T-helper 2 cell (primary cell): ENCODE measurements around the gene IGDCC3.

ENCODE experiments used
- DNase-seq, 5 experiments: peaks; one replicate each; pipeline versions ENCODE4 v3.0.0 to v3.0.0-alpha.2; 2012 to 2022

The IGDCC3 gene

DNA sequence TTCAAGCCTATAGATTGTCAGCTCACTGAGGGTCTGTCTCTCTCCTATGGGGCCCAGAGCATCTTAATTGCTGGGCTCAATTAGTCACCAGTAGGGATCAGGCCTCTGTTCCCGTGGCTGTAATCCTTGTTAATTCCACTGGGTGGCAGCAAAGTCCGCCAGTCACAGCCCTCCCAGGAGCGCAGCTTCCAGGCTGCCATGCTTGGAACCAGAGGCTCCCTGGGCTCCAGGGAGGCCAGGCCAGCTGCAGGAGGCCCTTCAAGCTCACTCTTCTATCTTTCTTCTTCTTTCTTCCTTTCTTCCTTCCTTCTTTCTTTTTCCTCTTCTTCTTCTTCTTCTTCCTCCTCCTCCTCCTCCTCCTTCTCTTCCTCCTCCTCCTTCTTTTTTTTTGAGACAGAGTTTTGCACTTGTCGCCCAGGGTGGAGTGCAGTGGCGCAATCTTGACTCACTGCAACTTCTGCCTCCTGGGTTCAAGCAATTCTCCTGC is 58.9 kb downstream of the IGDCC3 start:
- peak; percentile 43 to 67 (median 64) for DNase-seq

DNA sequence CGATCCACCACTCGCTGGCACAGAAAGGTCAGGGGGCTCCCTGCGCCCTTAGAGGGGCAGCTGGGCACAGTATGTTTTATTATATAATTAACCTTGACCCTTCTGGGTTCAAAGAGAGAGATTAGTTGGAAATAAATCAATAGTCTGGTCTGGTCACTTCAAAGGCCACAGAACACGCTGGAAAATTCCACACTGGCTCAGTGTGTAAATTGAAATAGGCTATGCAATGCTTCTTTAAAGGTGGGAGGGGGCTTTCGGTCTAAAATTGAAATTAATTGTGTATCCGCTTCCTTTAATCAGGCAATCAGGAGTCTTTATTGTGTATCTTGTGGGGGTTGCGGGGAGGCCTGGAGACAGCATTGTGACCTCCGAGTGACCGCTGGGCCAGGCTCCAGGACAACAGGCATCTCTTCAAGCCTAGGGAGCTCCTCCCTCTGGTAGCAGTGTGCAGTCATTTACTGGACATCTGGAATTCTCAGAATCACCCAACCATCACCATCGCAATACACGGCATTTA is 65.3 kb downstream of the IGDCC3 start:
- DNase-seq: no peak

DNA sequence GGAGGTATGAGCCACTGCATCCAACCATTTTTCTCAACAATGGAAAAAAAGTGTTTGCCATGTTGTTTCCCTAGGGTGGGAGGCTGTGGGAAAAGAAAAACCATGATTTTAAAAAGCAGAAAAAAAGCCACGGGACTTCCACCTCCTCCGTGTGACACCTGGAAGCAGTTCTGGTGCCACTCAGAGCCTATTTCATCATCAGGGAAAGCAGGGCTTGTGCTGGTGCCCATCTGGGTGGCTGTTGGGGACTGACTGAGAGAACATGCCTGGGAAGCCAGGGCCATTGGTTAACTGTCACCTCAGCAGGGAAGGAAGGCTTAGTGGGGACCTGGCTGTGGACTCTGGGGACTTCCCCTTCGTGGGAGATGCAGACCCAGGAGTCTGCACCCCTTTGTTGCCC is 66.0 kb downstream of the IGDCC3 start:
- no peak for DNase-seq

- DNase-seq: no peak
Observed at GRCh38 chr15:65310431-65311137, 67.2 kb downstream of the IGDCC3 start.

- no peak for DNase-seq
Observed at GRCh38 chr15:65309882-65310418, 67.9 kb downstream of the IGDCC3 start.

DNA sequence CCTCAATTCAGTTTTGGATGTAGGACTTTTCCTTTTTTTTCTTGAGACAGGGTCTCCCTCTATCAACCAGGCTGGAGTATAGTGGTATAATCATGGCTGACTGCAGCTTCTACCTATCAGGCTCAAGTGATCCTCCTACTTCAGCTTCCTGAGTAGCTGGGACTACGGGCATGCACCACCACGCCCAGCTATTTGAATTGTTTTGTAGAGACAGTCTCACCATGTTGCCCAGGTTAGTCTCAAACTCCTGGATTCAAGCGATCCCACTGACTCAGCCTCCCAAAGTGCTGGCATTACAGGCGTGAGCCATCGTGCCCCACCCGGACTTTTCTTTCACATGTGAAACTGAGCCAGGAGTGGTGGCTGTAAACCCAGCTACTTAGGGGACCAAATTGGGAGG is 69.8 kb downstream of the IGDCC3 start:
- DNase-seq: no peak

GRCh38 chr15:65306551-65306950 is 71.3 kb downstream of the IGDCC3 start:
- DNase-seq: no peak

GRCh38 chr15:65305776-65306175 is 72.0 kb downstream of the IGDCC3 start:
- DNase-seq: no peak

DNA sequence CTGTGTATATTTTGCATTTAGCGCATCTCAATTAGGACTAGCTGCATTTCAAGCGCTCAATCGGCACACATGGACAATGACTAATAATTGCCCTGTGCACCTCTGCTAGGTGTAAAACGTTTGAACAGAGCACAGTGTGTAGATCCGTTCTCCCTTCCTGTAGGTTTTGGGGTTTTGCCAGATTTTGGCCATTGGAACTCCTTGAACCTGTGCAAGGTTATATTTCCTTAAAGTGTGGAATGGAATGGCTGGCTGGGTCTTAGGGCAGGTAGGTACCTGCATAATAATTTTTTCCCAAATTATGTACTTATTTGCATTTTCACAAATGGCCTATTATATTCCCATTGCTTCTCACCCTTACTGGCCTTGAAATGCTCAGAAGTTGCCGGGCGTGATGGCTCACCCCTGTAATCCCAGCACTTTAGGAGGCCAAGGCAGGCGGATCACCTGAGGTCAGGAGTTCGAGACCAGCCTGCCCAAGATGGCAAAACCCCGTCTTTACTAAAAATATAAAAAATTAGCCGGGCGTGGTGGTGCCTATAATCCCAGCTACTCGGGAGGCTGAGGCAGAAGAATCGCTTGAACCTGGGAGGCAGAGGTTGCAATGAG is 72.5 kb downstream of the IGDCC3 start:
- DNase-seq: no peak

DNA sequence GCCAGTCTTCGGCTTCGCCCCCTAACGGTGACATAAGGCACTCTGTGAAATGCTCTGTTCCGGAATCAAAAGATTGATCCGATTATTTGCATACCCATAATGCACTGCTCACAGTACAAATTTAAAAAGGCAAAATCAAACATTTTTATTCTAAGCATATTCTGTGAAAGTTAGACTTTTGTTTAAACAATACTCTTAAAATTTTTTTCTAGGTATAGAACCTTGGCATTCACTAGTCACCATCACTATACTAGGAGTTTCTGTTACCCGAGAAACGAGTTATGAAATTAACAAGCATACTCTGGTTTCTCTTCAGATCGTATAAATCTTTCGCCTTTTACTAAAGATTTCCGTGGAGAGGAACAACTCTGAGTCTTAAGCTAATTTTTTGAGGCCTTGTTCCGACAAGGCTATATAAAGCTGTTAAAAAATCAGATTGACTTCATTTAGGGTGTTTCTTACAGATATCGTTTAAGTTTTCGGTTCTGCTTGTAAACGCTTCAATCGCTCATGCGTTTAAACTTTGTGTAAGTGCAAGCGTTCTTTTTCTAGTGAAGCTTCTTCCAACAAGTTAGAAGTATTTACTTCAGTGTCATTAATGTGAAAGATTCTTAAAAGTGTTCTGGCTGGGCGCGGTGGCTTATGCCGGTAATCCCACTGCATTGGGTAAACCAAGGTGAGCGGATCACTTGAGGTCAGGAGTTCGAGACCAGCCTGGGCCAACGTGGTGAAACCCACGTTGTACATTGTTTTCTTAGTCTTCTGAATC is 73.2 kb downstream of the IGDCC3 start, which contains the start of gene RNU5B-1:
RNU5B-1 (plus strand) TSS at position 297 of the 769 bp plus-strand sequence.
- DNase-seq: peak; percentile 29 to 94 (median 77)

DNA sequence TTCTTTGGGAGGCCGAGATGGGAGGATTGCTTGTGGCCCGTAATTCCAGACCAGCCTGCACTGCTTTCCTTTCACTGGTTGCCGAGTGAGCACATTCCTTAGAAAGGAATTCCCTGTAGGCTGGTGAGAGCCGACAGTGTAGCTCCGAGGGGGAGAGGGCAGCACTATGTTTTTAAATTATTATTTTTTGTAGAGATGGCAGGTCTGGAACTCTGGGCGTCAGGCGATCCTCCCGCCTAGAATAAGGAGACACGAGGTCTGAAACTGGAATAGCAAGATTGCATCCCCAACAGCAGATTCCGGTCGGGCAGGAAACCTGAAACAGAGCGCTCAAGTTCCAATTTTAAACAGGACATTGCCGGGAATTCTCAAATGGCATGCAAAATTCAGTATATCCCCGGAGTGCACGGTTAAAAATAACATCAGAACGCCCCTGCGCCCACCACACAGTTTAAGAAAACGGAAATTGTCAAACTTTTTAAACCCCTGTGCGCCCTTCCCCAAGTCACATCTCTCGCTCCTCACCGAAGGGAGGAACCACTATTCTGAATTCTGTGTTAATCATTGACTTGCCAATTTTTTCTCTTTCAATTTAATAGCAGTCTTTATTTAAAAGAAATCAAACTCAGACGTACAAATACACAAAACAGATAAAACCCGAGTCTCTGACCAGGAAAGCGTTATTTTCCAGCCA is 74.0 kb downstream of the IGDCC3 start:
- no peak for DNase-seq

DNA sequence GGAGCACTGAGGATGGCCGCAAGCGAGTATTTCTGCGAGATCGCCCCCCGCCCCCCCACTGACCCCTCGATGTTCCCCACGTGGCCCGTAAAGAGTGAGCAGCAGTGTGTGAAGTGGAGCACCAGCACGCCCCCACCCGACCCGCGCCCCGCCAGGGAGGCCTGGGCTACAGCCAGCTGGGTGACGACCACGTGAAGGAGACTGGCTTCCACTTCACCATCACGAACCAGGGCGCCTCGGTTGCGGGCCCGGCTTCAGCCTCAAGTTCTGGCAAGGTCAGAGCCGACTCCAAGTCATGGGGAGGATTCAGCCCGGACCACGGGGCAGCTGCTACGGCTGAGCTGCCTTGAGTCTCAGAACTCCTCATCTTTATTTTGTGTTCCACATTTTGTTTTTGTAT is 75.7 kb downstream of the IGDCC3 start:
- DNase-seq: no peak

DNA sequence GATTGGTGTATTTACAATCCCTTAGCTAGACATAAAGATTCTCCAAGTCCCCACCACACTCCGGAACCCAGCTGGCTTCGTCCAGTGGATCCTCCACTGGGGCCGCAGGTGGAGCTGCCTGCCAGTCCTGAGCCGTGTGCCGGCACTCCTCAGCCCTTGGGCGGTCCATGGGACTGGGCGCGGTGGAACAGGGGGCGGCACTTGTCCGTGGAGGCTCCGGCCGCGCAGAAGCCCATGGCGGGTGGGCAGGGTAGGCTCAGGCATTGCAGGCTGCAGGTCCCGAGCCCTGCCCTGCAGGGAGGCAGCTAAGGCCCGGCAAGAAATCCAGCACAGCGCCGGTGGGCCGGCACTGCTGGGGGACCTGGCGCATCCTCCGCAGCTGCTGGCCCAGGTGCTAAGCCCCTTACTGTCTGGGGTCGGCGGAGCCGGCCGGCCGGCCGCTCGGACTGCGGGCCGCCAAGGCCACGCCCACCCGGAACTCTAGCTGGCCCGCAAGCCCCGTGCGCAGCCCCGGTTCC is 76.8 kb downstream of the IGDCC3 start:
- DNase-seq: no peak

DNA sequence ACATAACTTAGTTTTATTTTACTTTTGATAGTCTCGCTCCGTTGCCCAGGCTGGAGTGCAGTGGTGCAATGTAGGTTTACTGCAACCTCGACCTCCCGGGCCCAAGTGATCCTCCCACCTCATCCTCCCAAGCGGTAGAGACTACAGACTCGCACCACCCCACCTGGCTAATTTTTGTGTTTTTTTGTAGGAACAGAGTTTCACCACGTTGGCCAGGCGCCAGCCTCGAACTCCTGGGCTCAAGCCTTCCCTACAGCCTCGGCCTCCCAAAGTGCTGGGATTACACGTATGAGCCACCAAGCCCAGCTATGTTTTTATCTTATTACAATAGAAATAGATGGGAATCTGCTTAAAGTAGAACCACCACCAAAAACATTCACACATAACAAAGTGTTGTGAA is 79.1 kb downstream of the IGDCC3 start:
- no peak for DNase-seq

- no peak for DNase-seq
Observed at GRCh38 chr15:65292938-65293518, 84.8 kb downstream of the IGDCC3 start.

DNA sequence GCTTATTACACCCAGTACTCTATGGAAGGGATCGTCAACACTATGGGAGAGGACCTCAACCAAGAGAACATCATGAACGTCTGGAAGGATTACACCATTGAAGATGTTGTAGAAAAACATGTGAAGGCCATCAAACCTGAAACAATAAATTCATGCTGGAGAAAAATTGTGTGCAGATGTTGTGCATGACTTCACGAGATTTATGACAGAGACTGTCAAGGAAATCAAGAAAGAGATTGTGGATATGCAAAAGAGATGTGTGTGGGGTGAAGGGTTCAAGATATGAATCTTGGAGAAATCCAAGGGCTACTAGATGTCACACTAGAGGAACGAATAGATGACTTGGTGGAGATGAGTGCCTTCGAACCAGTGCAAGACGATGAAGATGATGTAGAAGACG is 87.6 kb downstream of the IGDCC3 start:
- DNase-seq: no peak

DNA sequence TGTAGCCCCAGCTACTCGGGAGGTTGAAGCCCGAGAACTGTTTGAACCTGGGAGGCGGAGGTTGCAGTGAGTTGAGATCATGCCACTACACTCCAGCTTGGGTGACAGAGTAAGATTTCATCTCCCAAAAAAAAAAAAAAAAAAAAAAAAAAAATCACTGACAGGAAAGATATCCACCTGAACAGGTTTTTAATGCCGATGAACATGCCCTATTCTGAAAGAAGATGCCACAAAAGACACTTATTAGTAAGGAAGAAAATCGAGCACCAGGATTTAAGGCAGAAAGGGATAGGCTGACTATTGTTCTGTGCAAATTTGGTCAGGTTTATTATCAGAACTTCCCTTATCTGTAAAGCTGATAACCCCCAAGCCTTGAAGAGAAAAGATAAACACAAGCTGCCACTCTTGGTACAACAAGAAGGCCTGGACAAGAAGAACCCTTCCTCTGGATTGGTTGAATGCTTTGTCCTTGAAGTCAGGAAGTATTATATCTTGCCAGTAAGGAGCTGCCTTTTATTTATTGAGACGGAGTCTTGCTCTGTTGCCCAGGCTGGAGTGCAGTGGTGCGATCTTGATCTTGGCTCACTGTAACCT is 88.4 kb downstream of the IGDCC3 start:
- no peak for DNase-seq

- no peak for DNase-seq
Observed at GRCh38 chr15:65287520-65287855, 90.3 kb downstream of the IGDCC3 start.

GRCh38 chr15:65286704-65287519 is 90.9 kb downstream of the IGDCC3 start, which contains the start of gene PARP16:
PARP16 (minus strand) TSS chr15:65286883; CDS start chr15:65286426, 457 bp downstream.
- DNase-seq: peak; percentile 87 to 97 (median 90)

- DNase-seq: peak in 2 of 5 experiments; percentile 8 to 41
Observed at GRCh38 chr15:65286069-65286703, 91.6 kb downstream of the IGDCC3 start.
